Endothelial cell of umbilical vein (primary cell): ENCODE data around the gene DRAP1. TPM values are rescaled to one million over a fixed set of nuclear protein-coding genes. Genes with fewer than 3 reads are reported as not detected.

Source experiments
- BruUV-seq: library from RNA; stranded (reverse); fragments of 400-500 nt; replicated peaks from 2 replicates; lab custom pipeline; 2021; lab: Mats Ljungman, UMichigan
- CTCF ChIA-PET: fragments of 300-600, 350-600 bp; sonication (Branson Sonifier 250); formaldehyde crosslinking; loops from one replicate; lab custom pipeline; 2021; ENCODE audit warnings: antibody characterized with exemption, inconsistent platforms; lab: Charles Lee
- POLR2A ChIA-PET: fragments of 300-600, 350-600 bp; sonication (Branson Sonifier 250); formaldehyde crosslinking; loops from one replicate; lab custom pipeline; 2021; ENCODE audit warnings: antibody characterized with exemption, inconsistent platforms; lab: Charles Lee
- DNase-seq: peaks from one replicate; pipeline ENCODE4 v3.0.0-alpha.2; 2011; ENCODE audit warnings: low read depth, low spot score
- FAIRE-seq: peaks from 2 replicates; lab custom pipeline; 2011; peaks lifted over from hg19 to GRCh38; lab: Jason Lieb, UNC
- H2AFZ ChIP-seq: 2 replicates; pipeline ENCODE4 v1.6.0; 2012; ENCODE audit warnings: low read depth, low read length, control low read depth, inconsistent platforms
- H3K27ac ChIP-seq: 2 replicates; pipeline ENCODE4 v1.5.1; 2011; ENCODE audit warnings: low read depth, mild to moderate bottlenecking, control low read depth, low read length, moderate library complexity; ENCODE audit not compliant: insufficient read depth
- H3K27me3 ChIP-seq, 2 experiments: 2 replicates each; pipeline versions ENCODE4 v1.6.0 to v1.6.1; 2011; ENCODE audit warnings: low read length in 2 of 2, mixed read lengths in 1 of 2; ENCODE audit not compliant: control insufficient read depth in 2 of 2, insufficient read depth in 2 of 2
- H3K36me3 ChIP-seq, 2 experiments: 2 replicates in 1 of 2; 3 replicates in 1 of 2; pipeline ENCODE4 v1.5.1; 2011; ENCODE audit warnings: low read length in 2 of 2, mild to moderate bottlenecking in 1 of 2, moderate library complexity in 1 of 2; ENCODE audit not compliant: control insufficient read depth in 2 of 2, insufficient read depth in 2 of 2; ENCODE audit errors: extremely low read depth in 1 of 2
- H3K4me1 ChIP-seq: 3 replicates; pipeline ENCODE4 v1.5.1; 2011; ENCODE audit warnings: mild to moderate bottlenecking, low read length; ENCODE audit not compliant: control insufficient read depth, insufficient read depth; ENCODE audit errors: extremely low read depth
- H3K4me2 ChIP-seq: 2 replicates; pipeline ENCODE4 v1.6.1; 2011; ENCODE audit warnings: low read length, control low read depth, mixed read lengths; ENCODE audit not compliant: insufficient read depth
- H3K4me3 ChIP-seq, 3 experiments: fragments of 200-600 bp in 1 of 3; sonication (generic), shearing (Covaris generic) in 1 of 3; replicated peaks in 1 of 3; 2 replicates each; pipeline ENCODE4 v1.5.1; 2011 to 2016; ENCODE audit warnings: control low read depth in 3 of 3, low read length in 3 of 3, mild to moderate bottlenecking in 2 of 3, inconsistent platforms in 1 of 3, low read depth in 1 of 3, moderate library complexity in 1 of 3; ENCODE audit not compliant: insufficient read depth in 1 of 3
- H3K79me2 ChIP-seq: 2 replicates; pipeline ENCODE4 v1.6.0; 2012; ENCODE audit warnings: low read length, inconsistent platforms; ENCODE audit not compliant: control insufficient read depth, insufficient read depth
- H3K9ac ChIP-seq: replicated peaks from 2 replicates; pipeline ENCODE3; 2011; ENCODE audit warnings: low read length, control low read depth; ENCODE audit not compliant: insufficient read depth; ENCODE audit errors: extremely low read depth
- H3K9me1 ChIP-seq: replicated peaks from 3 replicates; pipeline ENCODE4 v1.6.0; 2011; ENCODE audit warnings: mild to moderate bottlenecking, low read length; ENCODE audit not compliant: control insufficient read depth, insufficient read depth; ENCODE audit errors: extremely low read depth
- H3K9me3 ChIP-seq: replicated peaks from 2 replicates; pipeline ENCODE4 v1.5.1; 2012; ENCODE audit warnings: low read length, inconsistent platforms; ENCODE audit not compliant: control insufficient read depth, insufficient read depth
- H4K20me1 ChIP-seq: replicated peaks from 2 replicates; pipeline ENCODE3; 2011; ENCODE audit warnings: mild to moderate bottlenecking, low read length; ENCODE audit not compliant: control insufficient read depth, insufficient read depth; ENCODE audit errors: extremely low read depth
- CTCF ChIP-seq, 2 donors: IDR thresholded peaks; 1 replicate in 1 of 2; 2 replicates in 1 of 2; pipeline ENCODE4 v1.5.1; 2011; ENCODE audit warnings: low read length in 2 of 2, mild to moderate bottlenecking in 2 of 2, moderate library complexity in 2 of 2, control low read depth in 1 of 2, inconsistent platforms in 1 of 2, low read depth in 1 of 2; ENCODE audit not compliant: insufficient read depth in 1 of 2; ENCODE audit errors: extremely low read depth in 1 of 2
- EZH2 ChIP-seq: IDR thresholded peaks from 2 replicates; pipeline ENCODE4 v1.6.1; 2012; ENCODE audit warnings: borderline replicate concordance, low read depth, mild to moderate bottlenecking, moderate library complexity, low read length, inconsistent platforms; ENCODE audit not compliant: severe bottlenecking
- FOS ChIP-seq: IDR thresholded peaks from 2 replicates; pipeline ENCODE4 v1.6.1; 2011; ENCODE audit warnings: mild to moderate bottlenecking, low read length, moderate library complexity, borderline replicate concordance; ENCODE audit not compliant: insufficient read depth
- GATA2 ChIP-seq: IDR thresholded peaks from 2 replicates; pipeline ENCODE4 v1.7.0; 2011; ENCODE audit warnings: low read depth, mild to moderate bottlenecking, moderate library complexity, mixed read lengths, low read length; ENCODE audit not compliant: insufficient read length, insufficient read depth
- JUN ChIP-seq: IDR thresholded peaks from 2 replicates; pipeline ENCODE4 v1.6.1; 2011; ENCODE audit warnings: borderline replicate concordance, low read depth; ENCODE audit not compliant: insufficient read length, insufficient read depth
- MAX ChIP-seq: IDR thresholded peaks from 2 replicates; pipeline ENCODE4 v1.6.1; 2011; ENCODE audit not compliant: insufficient read depth, insufficient read length
- MYC ChIP-seq: IDR thresholded peaks from one replicate; pipeline ENCODE4 v1.6.1; 2011; ENCODE audit warnings: mild to moderate bottlenecking, low read depth, low read length
- POLR2A ChIP-seq: IDR thresholded peaks from 2 replicates; pipeline ENCODE4 v1.6.1; 2012; ENCODE audit warnings: low read depth, mild to moderate bottlenecking, control low read depth, low read length
- POLR2AphosphoS5 ChIP-seq: IDR thresholded peaks from 2 replicates; pipeline ENCODE4 v1.6.1; 2012; ENCODE audit warnings: low read depth, mild to moderate bottlenecking, control low read depth, low read length, moderate library complexity; ENCODE audit not compliant: insufficient read depth
- dilution Hi-C: fragments of 300-500 bp; cut with MboI; formaldehyde crosslinking; loops from one replicate; pipeline ENCODE4 v1.15.0; 2019; ENCODE audit warnings: low sequenced_read_pairs; ENCODE audit not compliant: extremely low pct_ligation_motif_present
- intact Hi-C: fragments of 100-400 bp; cut with micrococcal nuclease; formaldehyde crosslinking; loops from one replicate; pipeline ENCODE4 v1.10.0; 2022
- polyA plus RNA-seq, 4 experiments: library from polyadenylated mRNA; depleted of rRNA in 3 of 4; stranded (reverse) in 3 of 4; unstranded in 1 of 4; fragments of >200 nt; gene quantifications; 2 replicates each; pipeline versions ENCODE4 v1.2.1 to v1.2.3, GENCODE V29; 2011 to 2012; ENCODE audit warnings: missing spikeins in 1 of 4
- total RNA-seq: library from RNA; stranded (reverse); gene quantifications from 2 replicates; pipeline ENCODE4 v1.2.3, GENCODE V29; 2021

DRAP1 gene
- total and polyA plus RNA-seq, 2 donors (not counting 3 experiments of a cell fraction or from before 2014, with no cell fraction given), result 74.9 to 114 TPM

- Histone ChIP-seq H3K9me1 (no peaks in the 10 kb centered on the region), H3K4me3 (no peak overlapping the region), H3K9ac (no peak overlapping the region), H4K20me1 (no peaks in the 10 kb centered on the region), H3K9me3 (no peaks in the 10 kb centered on the region), H3K27ac (no peak overlapping the region), H3K4me2 (no peak overlapping the region), H3K36me3 (peaks cover 6 to 11% of the 10 kb centered on the region in 2 experiments), H3K27me3 (no peaks in the 10 kb centered on the region), H3K4me1 (peaks cover 5% of the 10 kb centered on the region), H3K79me2 (peaks cover 5% of the 10 kb centered on the region), H2AFZ (no peak overlapping the region)
- dilution Hi-C loops (no loop called here), intact Hi-C loops (no loop called here)
- ChIA-PET POLR2A (no interaction called here), CTCF (interaction anchor here (1.0 kb wide), 1 partner anchor 41 kb away, joined by 3 read pairs; no protein-coding TSS in a partner anchor)
- TF ChIP-seq FOS (no peak), POLR2A (no peak), MYC (no peak), CTCF (IDR thresholded peaks at IDR 0.05; ENCODE audit: extremely low read depth in 1 of 2, insufficient read depth in 1 of 2, low read depth in 1 of 2, low read length in 2 of 2) (no peak), EZH2 (no peak), GATA2 (no peak), MAX (no peak), POLR2AphosphoS5 (no peak), JUN (no peak)
- DNase-seq, result no peak
- FAIRE-seq, result no peak
- BruUV-seq, result no TSS peak
Observed at GRCh38 chr11:65925397-65925796, 6.2 kb downstream of the DRAP1 start.
